Upper lobe of left lung (tissue), 6 donors: Measurements from ENCODE around the gene OR56A1. TPM values are rescaled to one million over a fixed set of nuclear protein-coding genes. Genes with fewer than 3 reads are reported as not detected.

ENCODE experiments used
- ATAC-seq, 2 donors: fragments of 200-7000 bp; cut with Tn5 transposase; one replicate each; pipeline ENCODE4 v1.9.1; 2022; ENCODE audit warnings: mild to moderate bottlenecking in 2 of 2, moderate library complexity in 2 of 2; ENCODE audit not compliant: low FRiP score in 2 of 2
- DNase-seq, 2 donors: peaks; one replicate each; pipeline ENCODE4 v3.0.0-alpha.2; 2019 to 2020
- H3K27ac ChIP-seq, 4 donors: fragments of 200-600 bp; sonication (generic); one replicate each; pipeline ENCODE4 v1.5.1; 2016 to 2019
- H3K27me3 ChIP-seq, 4 donors: fragments of 200-600 bp; sonication (generic); one replicate each; pipeline ENCODE4 v1.5.1; 2017 to 2019
- H3K36me3 ChIP-seq, 4 donors: fragments of 200-600 bp; sonication (generic); one replicate each; pipeline ENCODE4 v1.5.1; 2016 to 2019
- H3K4me1 ChIP-seq, 4 donors: fragments of 200-600 bp; sonication (generic); one replicate each; pipeline ENCODE4 v1.5.1; 2018 to 2019
- H3K4me3 ChIP-seq, 4 donors: fragments of 200-600 bp; sonication (generic); one replicate each; pipeline ENCODE4 v1.5.1; 2017 to 2019; ENCODE audit warnings: mild to moderate bottlenecking in 2 of 4, moderate library complexity in 1 of 4
- H3K9me3 ChIP-seq, 4 donors: fragments of 200-600 bp; sonication (generic); one replicate each; pipeline ENCODE4 v1.5.1; 2018 to 2019
- CTCF ChIP-seq, 6 experiments: fragments of 450-650 bp in 4 of 6; fragments of 200-600 bp in 2 of 6; sonication (generic) in 2 of 6; IDR thresholded peaks; one replicate each; pipeline ENCODE4 v1.5.1; 2016 to 2019; ENCODE audit warnings: antibody characterized with exemption in 6 of 6
- EP300 ChIP-seq, 4 donors: sonication (generic); formaldehyde crosslinking; IDR thresholded peaks; one replicate each; pipeline ENCODE4 v1.5.1; 2017; ENCODE audit warnings: antibody characterized with exemption in 4 of 4, control low read depth in 2 of 4
- POLR2A ChIP-seq, 4 donors: fragments of 450-650 bp; IDR thresholded peaks; one replicate each; pipeline ENCODE4 v1.5.1; 2016 to 2017; ENCODE audit warnings: antibody characterized with exemption in 4 of 4, mild to moderate bottlenecking in 2 of 4
- POLR2AphosphoS5 ChIP-seq, 2 donors: sonication (generic); formaldehyde crosslinking; IDR thresholded peaks; one replicate each; pipeline ENCODE4 v1.5.1; 2017; ENCODE audit warnings: antibody characterized with exemption in 2 of 2
- WGBS, 2 donors: methylation state at CpG; one replicate each; pipeline ENCODE4 v1.1.5; 2017 to 2018; 5-methylcytosine and 5-hydroxymethylcytosine counted together
- small RNA-seq, 4 donors: library from RNA; depleted of rRNA; stranded (forward); fragments of <200 nt; gene quantifications; one replicate each; pipeline ENCODE3, GENCODE V24; 2016
- total RNA-seq, 6 donors: library from RNA; depleted of rRNA in 4 of 6; stranded (reverse); fragments of >200 nt in 4 of 6; gene quantifications; one replicate each; pipeline versions ENCODE4 v1.1.0 to v1.2.1, GENCODE V29; 2016 to 2021
- donor health status: DM: no; HTN: no; CAD: no; lungs with moderate emphysema.
- donor health status: DM: no; HTN: yes; CAD: no; lungs with severe emphysema.

The OR56A1 gene
- total RNA-seq, 6 donors from 2014 or later: 0.15 TPM; not detected in 5

DNA sequence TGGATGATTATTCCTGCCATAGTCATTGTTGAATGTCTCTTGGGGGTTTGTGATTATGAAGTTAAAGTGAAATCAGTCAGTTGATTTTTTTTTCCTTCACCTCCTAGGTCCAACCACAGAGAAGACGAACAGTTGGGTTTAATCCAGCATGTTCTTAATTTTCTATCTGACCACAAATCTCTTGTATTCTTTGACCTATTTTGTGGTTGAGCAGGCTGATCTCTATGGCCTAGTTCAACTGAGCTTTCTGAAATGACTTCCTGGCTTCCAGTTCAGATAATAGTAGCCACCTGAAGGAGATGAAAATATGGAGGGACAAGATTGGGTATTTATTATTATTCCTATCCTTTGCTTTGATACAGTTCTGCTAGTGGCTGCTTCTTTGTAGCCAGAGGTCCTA is 57.0 kb downstream of the OR56A1 start:
- ATAC-seq (no peak), DNase-seq (no peak)
- H3K27me3 ChIP-seq: no peaks in the 10 kb centered on the region
- H3K4me1 ChIP-seq: no peaks in the 10 kb centered on the region
- no peak overlapping the region for H3K27ac ChIP-seq
- H3K4me3 ChIP-seq: no peak overlapping the region
- no peaks in the 10 kb centered on the region for H3K9me3 ChIP-seq
- WGBS, 2 donors: 50 to 67% methylated on average over 1 of the region's 1 CpG
- no peaks in the 10 kb centered on the region for H3K36me3 ChIP-seq
- no peak for TF ChIP-seq CTCF (IDR thresholded peaks at IDR 0.05)
- no peak for TF ChIP-seq POLR2AphosphoS5 (IDR thresholded peaks at IDR 0.05)
- no peak for TF ChIP-seq POLR2A (IDR thresholded peaks at IDR 0.05)
- no peak for TF ChIP-seq EP300 (IDR thresholded peaks at IDR 0.05)

Small RNA genes lying within 50 kb of the gene (small RNA-seq; reads per million reads assigned to genes)
- gene RNA5SP329: 0 to 0.55 (median 0.16) reads per million in 4 donors

Other genes starting within 250 kb of the OR56A1 start
- not detected for gene OR52N5, start 247.4 kb downstream of the OR56A1 start, total RNA-seq
- gene OR52N1, start 239.5 kb downstream of the OR56A1 start, total RNA-seq: under 1 TPM in 1 of 6 donors, not detected in 5; 0.20 TPM
- gene OR52N2, start 221.8 kb downstream of the OR56A1 start, total RNA-seq: not detected
- not detected for gene OR52E6, start 188.9 kb downstream of the OR56A1 start, total RNA-seq
- not detected for gene OR52E8, start 173.1 kb downstream of the OR56A1 start, total RNA-seq
- not detected for gene OR52E4, start 150.1 kb downstream of the OR56A1 start, total RNA-seq
- gene OR52E5, start 137.6 kb downstream of the OR56A1 start, total RNA-seq: not detected
- gene OR56A3, start 88.5 kb downstream of the OR56A1 start, total RNA-seq: not detected
- not detected for gene OR56A5, start 62.3 kb downstream of the OR56A1 start, total RNA-seq
- gene OR52L1, start 43.8 kb downstream of the OR56A1 start, total RNA-seq: not detected
- gene OR56A4, start 23.8 kb downstream of the OR56A1 start, total RNA-seq: not detected
- not detected for gene OR56B4, start 76.9 kb upstream of the OR56A1 start, total RNA-seq
- under 1 TPM in 1 of 6 donors, not detected in 5; 0.40 TPM for gene OR52B2, start 139.6 kb upstream of the OR56A1 start, total RNA-seq
- not detected for gene OR52W1, start 168.5 kb upstream of the OR56A1 start, total RNA-seq
- not detected for gene C11orf42, start 174.8 kb upstream of the OR56A1 start, total RNA-seq
- gene FHIP1B, start 203.9 kb upstream of the OR56A1 start, total RNA-seq: 100 to 1,000 TPM in 1 of 6 donors, 10 to 100 TPM in 5; 37.4 to 163 (median 39.6) TPM
- gene CNGA4, start 208.3 kb upstream of the OR56A1 start, total RNA-seq: 1 to 10 TPM in 4 of 6 donors, under 1 TPM in 2; 0.23 to 9.3 (median 1.8) TPM
- gene CCKBR, start 229.1 kb upstream of the OR56A1 start, total RNA-seq: not detected